ENCODE results near the gene CBLC.

The CBLC gene

GRCh38 chr19:44777715-44778347, at the start of gene CBLC:
CBLC (plus strand) TSS chr19:44777890; CDS start chr19:44777932, 42 bp downstream.
- H3K4me1 ChIP-seq (ENCODE audit: insufficient read depth, low read length) = no peaks in the 10 kb centered on the region
- DNase-seq = no peak
- no peak for ATAC-seq (ENCODE audit: insufficient read depth, low read depth)
- no peaks in the 10 kb centered on the region for H3K79me2 ChIP-seq (ENCODE audit: insufficient read depth, low read length)
- no peaks in the 10 kb centered on the region for H3K36me3 ChIP-seq (ENCODE audit: insufficient read depth, low read length)
- H4K20me1 ChIP-seq (ENCODE audit: insufficient read depth, low read length) = no peaks in the 10 kb centered on the region
- H3K4me2 ChIP-seq (ENCODE audit: insufficient read depth, low read length) = no peak within 1 kb of the TSS
- no peak within 1 kb of the TSS for H3K4me3 ChIP-seq (ENCODE audit: low read depth in 1 of 2, low read length in 2 of 2)
- H2AFZ ChIP-seq (ENCODE audit: low read depth, low read length) = no peak within 1 kb of the TSS
- no peaks in the 10 kb centered on the region for H3K27me3 ChIP-seq (ENCODE audit: insufficient read depth, low read length, poor library complexity)
- no peaks in the 10 kb centered on the region for H3K9me3 ChIP-seq (ENCODE audit: insufficient read depth, low read length, severe bottlenecking)
- no peak within 1 kb of the TSS for H3K9ac ChIP-seq (ENCODE audit: low read depth, low read length)
- no peak for TF ChIP-seq CTCF (IDR thresholded peaks at IDR 0.05; ENCODE audit: borderline replicate concordance, extremely low read depth, low read length, poor library complexity, severe bottlenecking)
- no peak for TF ChIP-seq EZH2 (IDR thresholded peaks at IDR 0.05; ENCODE audit: borderline replicate concordance, low read depth, low read length, severe bottlenecking)
- H3K27ac ChIP-seq (ENCODE audit: low read length) = no peak within 1 kb of the TSS

GRCh38 chr19:44728178-44728577, 49.5 kb upstream of the CBLC start:
- no peaks in the 10 kb centered on the region for H3K79me2 ChIP-seq (ENCODE audit: insufficient read depth, low read length)
- no peak overlapping the region for H2AFZ ChIP-seq (ENCODE audit: low read depth, low read length)
- H3K9ac ChIP-seq (ENCODE audit: low read depth, low read length) = no peak overlapping the region
- H3K36me3 ChIP-seq (ENCODE audit: insufficient read depth, low read length) = no peaks in the 10 kb centered on the region
- no peaks in the 10 kb centered on the region for H3K9me3 ChIP-seq (ENCODE audit: insufficient read depth, low read length, severe bottlenecking)
- H3K4me1 ChIP-seq (ENCODE audit: insufficient read depth, low read length) = no peaks in the 10 kb centered on the region
- H3K27me3 ChIP-seq (ENCODE audit: insufficient read depth, low read length, poor library complexity) = no peaks in the 10 kb centered on the region
- no peak for ATAC-seq (ENCODE audit: insufficient read depth, low read depth)
- no peak overlapping the region for H3K4me2 ChIP-seq (ENCODE audit: insufficient read depth, low read length)
- H4K20me1 ChIP-seq (ENCODE audit: insufficient read depth, low read length) = peaks cover 8% of the 10 kb centered on the region; the same call in 1 of the 2 replicates
- H3K4me3 ChIP-seq (ENCODE audit: low read depth in 1 of 2, low read length in 2 of 2) = no peak overlapping the region
- no peak for DNase-seq
- H3K27ac ChIP-seq (ENCODE audit: low read length) = no peak overlapping the region
- TF ChIP-seq CTCF (IDR thresholded peaks at IDR 0.05; ENCODE audit: borderline replicate concordance, extremely low read depth, low read length, poor library complexity, severe bottlenecking) = no peak
- no peak for TF ChIP-seq EZH2 (IDR thresholded peaks at IDR 0.05; ENCODE audit: borderline replicate concordance, low read depth, low read length, severe bottlenecking)

- Histone ChIP-seq H2AFZ (ENCODE audit: low read depth, low read length) (no peak overlapping the region), H4K20me1 (ENCODE audit: insufficient read depth, low read length) (no peaks in the 10 kb centered on the region), H3K79me2 (ENCODE audit: insufficient read depth, low read length) (no peaks in the 10 kb centered on the region), H3K9ac (ENCODE audit: low read depth, low read length) (no peak overlapping the region), H3K4me1 (ENCODE audit: insufficient read depth, low read length) (no peaks in the 10 kb centered on the region), H3K27me3 (ENCODE audit: insufficient read depth, low read length, poor library complexity) (no peaks in the 10 kb centered on the region), H3K27ac (ENCODE audit: low read length) (no peak overlapping the region), H3K36me3 (ENCODE audit: insufficient read depth, low read length) (no peaks in the 10 kb centered on the region), H3K4me3 (ENCODE audit: low read depth in 1 of 2, low read length in 2 of 2) (no peak overlapping the region), H3K9me3 (ENCODE audit: insufficient read depth, low read length, severe bottlenecking) (no peaks in the 10 kb centered on the region), H3K4me2 (ENCODE audit: insufficient read depth, low read length) (no peak overlapping the region)
- TF ChIP-seq EZH2 (IDR thresholded peaks at IDR 0.05; ENCODE audit: borderline replicate concordance, low read depth, low read length, severe bottlenecking) = no peak
- no peak for TF ChIP-seq CTCF (IDR thresholded peaks at IDR 0.05; ENCODE audit: borderline replicate concordance, extremely low read depth, low read length, poor library complexity, severe bottlenecking)
- DNase-seq (no peak), ATAC-seq (ENCODE audit: insufficient read depth, low read depth) (no peak)
Measured at GRCh38 chr19:44729516-44730033, 48.1 kb upstream of the CBLC start.

All from DND-41 (cell line).